Measurements from ENCODE around the gene CFAP45.

Gene CFAP45

DNA sequence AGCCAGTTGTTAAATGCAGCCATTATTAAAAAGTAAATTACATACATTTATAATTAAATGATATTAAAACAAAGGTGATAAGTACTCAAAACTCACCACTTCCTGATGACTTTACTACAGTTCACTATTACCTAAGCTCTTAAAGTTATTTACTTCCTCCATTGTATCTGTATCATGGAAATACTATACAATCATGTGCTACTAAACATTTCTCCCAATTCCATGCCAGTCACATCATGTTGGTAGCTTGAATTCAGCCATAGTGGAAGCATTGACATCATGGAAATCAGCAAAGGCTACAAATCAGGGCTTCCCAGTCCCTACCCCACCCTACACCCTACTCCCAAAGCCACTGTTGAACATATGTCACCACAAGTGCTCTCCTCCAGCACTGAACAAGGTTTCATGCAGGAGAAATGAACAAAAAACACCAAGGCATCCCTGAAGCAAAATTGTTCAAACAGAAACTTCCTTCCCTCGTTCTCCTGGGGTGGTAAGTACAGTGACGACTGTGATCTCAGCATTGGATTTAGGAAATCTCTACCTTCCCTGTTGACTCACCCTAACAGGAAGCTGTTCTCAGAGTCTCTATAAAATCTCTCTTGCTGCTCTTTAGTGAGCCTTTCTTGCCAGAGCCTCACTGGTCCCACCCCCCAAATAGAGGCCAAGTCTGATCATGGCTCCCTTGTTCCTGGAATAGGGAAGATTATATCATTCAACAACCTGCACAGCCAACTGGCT is 50.2 kb downstream of the CFAP45 start:
- DNase-seq = no peak

DNA sequence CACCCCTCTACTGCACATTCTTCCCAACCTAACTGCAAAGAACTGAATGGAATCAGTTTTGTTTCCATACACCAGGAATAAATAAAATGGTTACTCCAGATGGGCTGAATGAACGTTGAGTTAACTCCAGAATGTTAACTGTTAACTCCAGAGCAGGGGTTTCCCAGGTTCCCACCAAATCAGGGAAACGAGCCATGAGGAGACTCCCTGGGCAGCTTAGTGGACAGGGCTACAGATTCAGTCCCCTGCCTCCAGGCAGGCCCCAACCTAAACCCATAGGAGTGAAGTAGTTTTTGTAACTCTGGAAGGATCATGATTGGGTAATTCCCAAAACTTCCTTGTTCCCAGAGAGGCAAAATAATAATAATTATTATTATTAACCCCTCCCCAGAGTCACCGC is 51.6 kb downstream of the CFAP45 start:
- no peak for DNase-seq

DNA sequence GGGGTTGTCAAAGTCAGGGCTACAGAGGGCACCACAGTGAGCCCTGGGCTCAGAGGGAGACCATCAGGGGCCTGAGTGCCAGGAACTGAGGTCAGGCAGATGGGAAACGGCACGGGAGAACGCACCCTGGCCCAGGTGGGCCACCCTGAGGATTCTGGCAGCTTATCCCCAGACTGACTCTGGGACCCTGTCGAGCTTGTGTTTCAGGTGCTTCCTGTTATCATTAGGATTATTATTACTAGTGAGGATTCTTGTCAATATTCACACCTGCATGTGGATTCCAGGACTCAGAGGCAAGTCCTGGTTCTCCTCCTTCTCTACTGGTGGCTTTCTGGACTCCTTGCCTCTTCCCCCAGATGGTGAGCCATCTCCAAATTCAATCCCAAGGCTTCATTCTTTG is 52.7 kb downstream of the CFAP45 start:
- DNase-seq = no peak

DNA sequence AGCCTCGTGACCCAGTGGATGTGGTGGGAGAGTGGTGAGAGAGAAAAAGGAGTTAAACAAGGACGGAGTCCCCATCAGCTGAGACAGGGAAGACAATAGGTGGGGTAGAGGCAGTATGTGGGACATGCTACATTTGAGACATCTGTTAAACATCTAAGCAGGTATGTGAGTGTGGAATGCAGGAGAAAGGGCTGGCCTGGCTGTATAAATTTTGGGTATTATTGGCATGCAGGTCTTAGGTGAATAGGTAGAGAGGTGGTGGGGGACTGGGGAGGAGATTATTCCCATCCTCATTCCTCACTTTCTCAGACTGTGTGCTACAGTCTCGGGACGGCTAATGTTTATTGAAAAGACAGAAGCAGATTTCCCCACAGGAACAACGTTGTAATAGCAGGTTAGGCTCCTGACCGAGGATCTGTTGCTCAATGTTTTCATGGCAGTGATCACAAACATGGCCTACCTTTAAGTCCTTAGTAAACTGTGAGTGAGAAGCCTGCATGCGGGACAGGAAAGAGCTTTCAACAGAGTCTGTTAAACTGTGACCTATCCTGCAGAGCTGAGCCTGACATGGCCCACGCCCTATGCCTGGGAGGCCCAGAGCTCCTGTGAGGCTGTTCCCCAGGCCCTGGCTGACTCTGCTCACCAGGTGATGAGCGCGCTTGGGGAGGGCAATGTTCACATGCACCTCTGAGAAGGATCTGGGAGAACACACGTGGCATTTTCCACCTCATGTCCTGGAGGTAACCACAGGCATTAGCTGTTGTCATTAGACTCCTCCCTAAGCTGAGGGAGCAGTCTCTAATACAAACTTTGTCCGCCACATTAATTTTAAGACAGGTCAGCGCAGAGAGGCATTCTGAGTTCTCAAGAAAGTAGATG is 54.0 kb downstream of the CFAP45 start:
- no peak for DNase-seq

DNA sequence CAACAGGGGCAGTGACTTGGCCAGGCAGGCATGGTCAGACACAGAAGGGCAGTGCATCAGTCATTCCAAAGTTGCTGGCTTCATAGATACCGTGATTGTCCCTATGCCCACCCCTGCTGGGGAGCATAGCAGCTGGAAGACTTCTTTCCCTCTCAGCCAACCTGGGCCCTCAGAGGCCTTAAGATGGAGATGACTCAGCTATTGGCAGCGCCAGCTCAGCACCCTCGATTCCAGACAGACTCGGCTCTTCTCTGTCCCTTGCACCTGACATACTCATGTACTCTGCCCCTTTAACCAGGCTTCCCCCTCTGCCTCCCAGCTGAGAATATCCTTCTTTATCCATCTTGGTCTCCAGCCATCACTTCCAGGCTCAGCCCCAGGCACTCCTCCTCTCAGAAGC is 56.5 kb downstream of the CFAP45 start:
- DNase-seq = no peak

DNA sequence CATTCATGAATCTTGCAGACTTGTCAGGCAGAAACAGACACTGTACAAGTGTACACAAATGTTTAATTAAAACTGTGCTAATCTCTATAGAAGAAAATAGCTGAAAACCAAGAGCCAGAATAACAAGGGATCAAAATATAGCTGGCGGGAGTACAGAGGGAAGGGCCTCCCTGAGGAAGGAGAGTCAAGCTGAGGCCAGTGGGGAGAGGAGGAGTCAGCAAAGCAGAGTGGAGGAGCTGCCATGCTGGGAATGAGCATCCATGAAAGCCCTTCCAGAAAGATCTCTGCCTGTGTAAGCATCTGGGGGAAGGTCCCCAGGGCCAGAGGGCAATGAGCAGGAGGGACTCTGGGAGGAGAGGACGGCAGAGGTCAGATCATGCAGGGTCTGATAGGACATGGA is 58.2 kb downstream of the CFAP45 start:
- DNase-seq = no peak

DNA sequence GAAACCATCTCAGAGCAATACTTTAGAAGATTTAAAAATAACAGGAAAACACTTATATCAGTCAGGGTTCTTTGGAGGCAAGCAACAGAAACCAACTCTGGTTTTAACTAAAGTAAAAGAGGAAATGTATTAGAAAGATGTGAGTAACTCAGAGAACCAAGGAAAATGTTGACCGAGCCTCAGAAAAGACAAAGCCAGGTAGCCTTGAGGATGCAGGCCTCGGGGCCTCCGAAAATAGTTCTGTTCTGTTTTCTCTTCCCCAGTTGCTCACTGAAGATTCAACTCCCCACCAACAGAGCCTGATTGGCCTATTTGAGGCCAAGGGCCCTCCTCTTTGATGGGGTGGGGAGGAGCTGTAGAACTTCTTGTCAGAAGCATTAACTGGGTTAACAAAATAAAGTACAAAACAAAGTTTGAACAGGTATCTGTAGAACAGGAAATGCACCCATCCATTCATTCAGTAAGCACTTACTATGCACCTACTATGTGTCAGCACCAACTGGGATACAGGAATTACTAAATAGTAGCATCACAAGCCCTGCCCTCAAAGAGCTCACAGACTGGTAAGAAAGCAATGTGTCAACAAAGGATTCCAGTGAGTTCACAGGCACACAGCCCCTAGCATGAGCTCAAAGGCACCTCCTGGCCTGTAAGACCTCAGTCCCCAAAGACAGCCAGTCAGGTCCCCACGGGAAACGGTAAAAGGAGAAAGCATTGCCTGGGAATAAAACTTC is 60.7 kb downstream of the CFAP45 start:
- DNase-seq = no peak

DNA sequence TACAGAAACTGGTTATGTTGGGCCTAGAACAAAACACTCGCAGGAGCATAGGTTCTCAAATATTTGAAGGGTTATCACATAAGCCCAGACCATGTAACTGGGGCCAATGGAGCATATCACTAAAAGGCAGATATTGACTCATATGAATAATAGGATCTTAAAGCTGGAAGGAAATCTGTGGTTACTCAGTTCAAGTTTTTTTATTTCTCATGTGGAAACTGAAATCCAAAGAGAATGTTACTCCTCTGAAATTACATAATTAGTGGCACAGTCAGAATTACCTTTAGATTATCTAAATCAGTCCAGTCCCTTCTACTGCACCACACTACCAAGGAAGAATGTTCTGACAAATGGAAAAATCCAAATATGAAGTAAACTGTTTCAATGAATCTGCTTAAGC is 61.2 kb downstream of the CFAP45 start:
- DNase-seq = no peak

DNA sequence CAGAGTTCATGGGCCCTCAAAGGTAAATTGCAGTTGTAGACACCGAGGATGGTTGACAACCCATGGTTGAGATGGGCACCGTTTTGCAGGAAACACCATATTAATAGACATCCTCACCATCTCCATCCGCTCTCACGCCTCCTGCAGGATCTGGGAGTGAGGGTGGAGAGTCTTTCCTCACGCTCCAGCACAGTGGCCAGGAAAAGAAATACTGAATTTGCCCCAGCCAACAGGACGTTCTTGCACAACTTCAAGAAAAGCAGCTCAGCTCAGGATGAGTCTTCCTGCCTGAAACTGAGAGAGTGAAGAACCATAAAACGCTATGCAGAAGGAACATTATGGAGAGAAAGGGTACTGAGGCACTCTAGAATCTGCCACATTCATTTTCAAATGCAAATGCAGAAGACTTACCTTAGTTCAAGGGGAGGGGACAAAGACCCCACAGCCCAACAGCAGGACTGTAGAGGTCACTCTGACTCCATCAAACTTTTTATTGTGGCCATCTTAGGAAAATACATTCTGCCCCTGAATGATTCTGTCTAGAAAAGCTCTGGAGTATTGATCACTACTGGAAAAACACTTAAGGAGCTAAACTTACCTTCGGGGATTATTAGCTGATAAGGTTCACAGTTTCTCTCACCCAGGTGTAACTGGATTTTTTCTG is 64.0 kb downstream of the CFAP45 start:
- DNase-seq = no peak

DNA sequence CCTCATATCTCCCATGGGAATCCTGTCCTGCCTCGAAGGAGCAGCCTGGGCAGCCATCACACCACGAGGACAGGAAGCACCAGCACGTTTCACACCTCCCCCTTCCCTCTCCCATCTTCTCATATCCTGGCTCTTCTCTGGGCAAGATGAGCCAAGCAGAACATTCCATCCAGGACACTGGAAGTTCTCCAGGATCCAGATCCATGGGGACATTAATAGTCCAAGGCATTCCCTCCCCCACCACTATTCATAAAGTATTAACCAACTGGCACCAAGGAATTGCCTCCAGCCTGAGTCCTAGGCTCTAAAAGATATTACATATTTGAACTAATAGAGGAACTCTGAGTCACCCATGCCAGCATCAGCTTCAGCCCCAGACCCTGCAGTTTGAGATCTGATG is 64.6 kb downstream of the CFAP45 start:
- DNase-seq = no peak

DNA sequence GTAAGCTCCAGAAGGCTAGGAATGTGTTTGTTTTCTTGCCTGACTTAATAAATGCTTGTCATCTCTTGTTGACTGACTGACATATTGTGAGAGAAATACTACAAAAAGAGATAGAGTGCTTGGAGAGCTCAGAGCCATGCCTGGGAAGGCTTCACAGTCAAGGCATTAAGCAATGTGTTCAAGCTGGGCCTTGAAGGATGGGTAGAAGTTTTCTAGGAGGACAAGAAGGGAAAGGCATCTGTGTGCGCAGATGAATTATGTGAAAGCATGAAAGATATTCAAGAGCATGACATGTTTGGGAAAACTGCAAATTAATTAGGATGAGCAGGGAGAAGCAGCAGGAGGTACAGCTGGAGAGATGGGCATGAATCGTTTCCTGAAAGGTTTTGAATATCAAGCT is 67.7 kb downstream of the CFAP45 start:
- DNase-seq = no peak

DNA sequence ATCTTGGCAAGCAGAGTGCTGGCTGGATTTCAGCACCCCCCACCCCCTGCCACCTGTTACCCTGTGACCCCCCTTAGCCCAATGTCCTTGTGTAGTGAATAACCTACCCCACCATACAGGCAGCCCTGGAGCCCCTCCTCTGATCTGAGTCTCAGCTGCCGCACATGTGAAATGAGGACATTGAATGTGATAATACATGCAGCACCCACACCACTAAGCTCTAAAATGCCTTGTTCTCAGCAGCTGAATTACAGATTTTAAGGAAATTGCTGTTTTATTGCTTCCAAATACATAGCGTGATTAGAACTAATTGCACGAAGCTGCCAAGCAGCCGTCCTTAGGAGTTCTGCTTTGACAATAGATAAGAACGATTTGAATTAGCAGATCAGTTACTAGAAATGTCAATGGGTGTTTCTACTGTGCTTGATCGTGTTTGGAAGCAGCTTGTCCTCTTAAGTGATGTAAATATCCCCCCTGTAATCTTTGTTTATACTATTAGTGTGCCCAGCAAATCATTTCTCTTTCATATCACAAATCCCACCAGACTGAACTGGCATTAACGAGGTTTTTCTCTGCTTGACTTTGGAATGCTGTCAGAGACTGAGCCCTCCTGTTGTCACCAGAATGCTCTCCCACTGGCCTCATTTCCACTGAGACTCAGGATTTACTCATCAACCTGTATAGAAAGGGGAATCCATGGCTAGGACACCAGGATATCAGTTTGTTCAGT is 68.4 kb downstream of the CFAP45 start:
- no peak for DNase-seq

DNA sequence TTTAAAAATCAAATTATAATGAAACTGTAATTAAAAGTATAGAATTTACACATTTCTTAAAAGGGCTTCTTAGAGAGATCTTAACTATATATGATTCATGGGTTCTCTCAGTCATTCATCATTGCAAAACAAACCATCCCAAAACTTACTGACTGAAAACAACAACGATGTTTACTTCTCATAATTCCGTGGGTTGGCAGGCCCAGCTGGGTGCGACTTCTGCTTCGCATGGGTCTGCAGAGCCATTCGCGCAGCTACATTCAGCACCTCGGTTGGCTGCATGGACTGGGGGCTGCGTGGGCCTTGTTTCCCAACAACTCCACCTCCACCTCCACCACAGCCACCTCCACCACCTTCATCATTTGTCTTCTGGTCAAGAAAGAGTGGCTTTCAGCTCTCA is 69.2 kb downstream of the CFAP45 start:
- no peak for DNase-seq

DNA sequence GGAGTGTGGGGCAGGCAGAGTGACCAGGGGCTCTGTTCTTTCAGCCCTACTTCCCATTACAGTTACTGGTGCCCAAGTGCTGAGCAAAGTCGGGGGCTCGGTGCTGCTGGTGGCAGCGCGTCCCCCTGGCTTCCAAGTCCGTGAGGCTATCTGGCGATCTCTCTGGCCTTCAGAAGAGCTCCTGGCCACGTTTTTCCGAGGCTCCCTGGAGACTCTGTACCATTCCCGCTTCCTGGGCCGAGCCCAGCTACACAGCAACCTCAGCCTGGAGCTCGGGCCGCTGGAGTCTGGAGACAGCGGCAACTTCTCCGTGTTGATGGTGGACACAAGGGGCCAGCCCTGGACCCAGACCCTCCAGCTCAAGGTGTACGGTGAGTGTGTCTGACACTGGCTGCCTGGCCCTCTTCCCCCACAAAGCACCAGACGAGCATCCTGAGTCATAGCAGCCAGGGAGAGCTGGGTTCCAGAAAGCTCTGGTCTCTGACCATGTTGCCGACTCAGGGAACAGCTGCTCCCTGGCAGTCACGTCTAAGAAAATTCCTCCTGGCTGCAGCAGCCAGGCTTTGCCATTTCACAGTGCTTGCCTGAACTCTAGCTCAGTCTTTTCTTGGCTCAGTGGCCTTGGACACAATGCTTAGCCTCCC is 70.0 kb downstream of the CFAP45 start:
- DNase-seq = no peak

DNA sequence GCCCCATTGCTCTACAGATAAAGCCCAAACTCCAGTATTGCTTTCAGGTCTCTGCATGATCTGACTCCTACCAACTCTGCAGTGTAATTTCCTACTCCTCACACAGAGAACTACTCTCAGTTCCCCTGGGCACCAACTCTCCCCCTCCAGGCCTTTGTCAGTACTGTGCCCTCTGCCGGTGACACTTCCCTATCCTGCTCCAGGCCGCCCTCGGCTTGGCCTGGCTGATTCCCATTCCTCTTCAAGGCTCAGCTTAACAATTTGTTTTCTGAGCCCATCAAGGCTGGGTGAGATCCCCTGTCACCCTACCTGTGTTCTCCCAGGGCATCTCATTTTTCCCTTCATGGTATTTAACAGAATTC is 70.7 kb downstream of the CFAP45 start:
- DNase-seq = no peak

DNA sequence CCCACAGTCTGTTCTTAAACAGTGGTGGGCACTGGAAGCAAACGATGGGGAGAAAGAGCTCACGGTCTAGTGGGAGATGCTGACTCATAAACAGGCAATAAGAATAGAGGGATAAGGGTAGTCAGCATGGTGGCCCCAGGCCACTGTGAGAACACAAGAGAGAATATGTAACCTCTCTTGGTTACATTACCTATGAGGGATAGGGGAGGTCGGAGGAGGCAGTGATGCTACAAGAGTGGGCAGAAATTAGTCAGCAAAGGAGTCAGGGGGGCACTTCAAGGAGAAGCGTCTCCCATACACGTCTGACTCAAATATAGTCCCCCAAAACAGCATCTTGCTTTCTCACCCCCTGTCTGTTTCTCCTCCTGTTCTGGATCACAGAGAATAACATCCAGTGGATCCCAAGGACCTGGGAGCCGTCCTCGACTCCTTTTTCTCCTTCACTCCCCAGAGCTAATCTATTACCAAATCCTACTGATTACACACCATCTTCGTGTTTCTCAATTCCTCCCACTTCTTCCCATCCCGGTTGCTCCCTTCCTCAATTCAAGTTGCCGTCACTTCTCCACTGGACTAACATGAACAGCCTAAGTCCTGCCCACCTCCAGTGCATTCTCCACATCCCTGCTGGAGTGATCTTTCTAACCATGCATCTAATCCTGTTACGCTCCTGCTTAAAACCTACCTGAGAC is 71.2 kb downstream of the CFAP45 start:
- no peak for DNase-seq

DNA sequence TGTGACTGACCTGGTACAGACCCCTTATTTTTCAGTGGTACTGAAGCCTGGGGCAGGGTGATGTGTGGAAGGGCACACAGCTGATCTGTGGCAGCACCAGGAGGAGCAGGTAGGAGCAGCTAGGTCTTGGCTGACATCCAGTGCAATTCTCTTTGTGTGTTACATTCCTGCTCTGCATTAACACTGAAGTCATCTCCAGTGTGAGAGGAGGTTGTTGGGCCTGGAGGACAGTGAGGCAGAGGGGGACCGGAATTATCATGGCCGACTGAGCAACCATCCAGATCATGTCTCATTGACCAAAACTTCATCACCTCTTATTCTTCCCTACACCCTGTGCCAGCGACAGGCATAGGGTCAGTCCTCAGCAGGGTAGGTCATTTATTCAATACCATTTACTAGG is 71.8 kb downstream of the CFAP45 start:
- DNase-seq = no peak

DNA sequence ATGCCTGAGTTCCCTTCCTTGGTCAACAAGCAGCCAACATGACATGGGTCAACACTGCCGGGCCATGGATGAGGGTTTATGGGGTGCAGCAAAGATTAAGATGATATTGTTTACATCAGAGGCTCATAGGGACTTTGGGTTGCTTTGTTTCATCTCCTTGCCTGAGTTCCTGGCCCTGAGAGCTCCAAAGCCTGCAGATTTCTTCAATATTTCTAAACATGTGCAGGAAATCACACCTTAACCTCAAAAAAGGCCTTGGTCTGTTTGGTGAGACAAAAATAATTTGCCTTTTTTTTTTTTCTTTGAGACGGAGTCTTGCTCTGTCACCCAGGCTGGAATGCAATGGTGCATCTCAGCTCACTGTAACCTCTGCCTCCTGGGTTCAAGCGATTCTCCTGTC is 72.4 kb downstream of the CFAP45 start:
- no peak for DNase-seq

DNA sequence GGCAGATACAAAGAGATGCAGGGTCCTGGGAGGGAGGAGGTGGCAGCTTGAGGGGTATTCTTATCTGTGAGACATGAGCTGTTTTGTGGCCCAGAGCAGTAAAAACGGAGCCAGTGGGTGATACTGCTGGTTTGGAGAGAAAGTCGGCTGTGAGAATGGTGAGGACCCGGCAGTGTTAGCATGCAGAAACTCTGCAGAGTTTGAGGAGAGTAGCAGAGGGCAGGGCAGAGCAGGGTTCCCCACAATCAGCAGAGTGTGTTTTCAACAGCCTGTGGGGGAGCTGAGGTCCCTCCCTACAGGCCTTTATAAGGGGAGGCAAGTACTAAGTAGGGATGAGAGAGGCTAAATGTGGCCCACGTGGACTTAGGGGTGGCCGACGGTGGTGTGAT is 72.9 kb downstream of the CFAP45 start:
- no peak for DNase-seq

DNA sequence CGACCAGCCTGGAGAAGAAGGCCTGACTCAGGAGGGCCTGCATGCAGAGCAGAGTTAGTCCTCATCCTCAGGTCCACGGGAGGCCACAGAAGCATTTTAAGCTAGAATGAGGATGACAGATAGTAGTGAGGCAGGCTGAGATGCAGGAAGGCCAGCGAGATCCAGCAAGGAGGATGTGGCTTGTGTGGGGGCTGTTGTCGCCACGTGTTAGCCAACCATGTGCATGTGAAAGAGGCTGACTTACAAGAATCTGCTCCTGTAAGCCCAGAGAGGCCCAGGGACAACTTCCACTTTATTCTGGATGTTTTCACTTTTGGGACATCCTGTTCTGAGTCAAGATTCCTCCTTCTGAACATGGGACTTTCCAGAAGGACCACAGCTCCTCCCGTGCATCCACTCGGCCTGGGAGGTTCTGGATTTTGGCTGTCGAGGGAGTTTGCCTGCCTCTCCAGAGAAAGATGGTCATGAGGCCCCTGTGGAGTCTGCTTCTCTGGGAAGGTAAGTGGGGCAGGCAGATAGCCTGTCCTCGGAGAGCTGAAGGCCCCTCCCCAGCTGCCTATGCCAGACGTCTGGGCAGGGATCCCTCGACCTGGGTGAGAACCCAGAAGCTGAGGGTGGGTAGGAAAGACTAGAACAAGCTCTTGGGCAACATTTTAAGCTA is 73.4 kb downstream of the CFAP45 start, which contains the start of gene SLAMF8:
Gene SLAMF8 (plus strand): TSS at position 433 of the 661 bp plus-strand sequence. CDS start 26 bp downstream, at position 459.
- DNase-seq = peak; percentile 14

DNA sequence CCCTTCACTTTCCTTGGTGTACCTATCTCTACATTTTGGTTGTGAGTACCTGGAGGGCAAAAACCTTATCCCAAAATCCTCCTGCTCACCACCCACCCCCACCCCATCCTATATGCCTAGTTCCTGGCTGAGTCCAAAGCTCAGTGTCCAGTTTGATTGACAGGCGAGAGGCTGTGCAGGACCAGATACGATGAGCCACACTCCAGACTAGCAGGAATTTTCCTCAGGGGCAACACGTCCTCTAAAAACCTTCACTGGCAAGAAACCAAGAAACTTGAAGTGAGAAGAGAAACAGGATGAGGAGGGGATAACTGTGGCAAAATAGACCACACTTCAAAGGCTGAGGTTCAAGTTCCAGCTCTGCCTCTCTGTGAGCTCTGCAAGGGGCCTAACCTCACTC is 74.4 kb downstream of the CFAP45 start:
- no peak for DNase-seq
